GM21717 (cell line): ENCODE measurements around the gene RNF126.
"Not testable (repeated sequence)": the region's sequence is repeated elsewhere in the genome, so short reads cannot be mapped to it uniquely, and the experiment has no call there.

Experiments used
- ATAC-seq: cut with Tn5 transposase; IDR thresholded peaks from one replicate; pipeline ENCODE4 v1.9.1; 2021; ENCODE audit warnings: mild to moderate bottlenecking, moderate library complexity; ENCODE audit not compliant: unreplicated experiment

RNF126 gene

GRCh38 chr19:662962-663681 is at the start of gene RNF126:
Gene RNF126, minus strand, starts transcription at chr19:663214. Its CDS starts 93 bp downstream, at chr19:663121.
- ATAC-seq = peak; percentile 36

DNA sequence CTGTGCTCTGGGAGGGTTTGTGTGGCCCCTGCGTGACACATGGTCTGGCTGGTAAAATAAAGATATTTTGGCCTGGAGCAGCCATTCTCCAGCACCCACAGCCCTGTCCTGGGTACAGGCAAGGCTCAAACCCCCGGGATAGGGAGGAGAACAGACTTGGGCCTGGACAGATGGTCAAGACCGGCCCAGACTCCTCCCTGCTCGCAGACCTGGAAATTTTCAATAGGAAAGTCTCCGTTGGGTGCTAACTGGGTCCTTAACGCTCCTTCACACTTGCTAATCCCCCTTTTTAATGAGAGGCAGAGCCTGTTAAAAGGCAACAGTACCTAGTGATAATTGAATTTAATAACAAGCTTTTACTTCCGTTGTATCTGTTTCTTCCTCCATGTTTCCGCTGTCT is 48.2 kb upstream of the RNF126 start:
- ATAC-seq = no peak

- ATAC-seq = no peak
Observed at GRCh38 chr19:710767-711166, 47.8 kb upstream of the RNF126 start.

GRCh38 chr19:709965-710571 is 47.1 kb upstream of the RNF126 start:
- ATAC-seq = no peak

DNA sequence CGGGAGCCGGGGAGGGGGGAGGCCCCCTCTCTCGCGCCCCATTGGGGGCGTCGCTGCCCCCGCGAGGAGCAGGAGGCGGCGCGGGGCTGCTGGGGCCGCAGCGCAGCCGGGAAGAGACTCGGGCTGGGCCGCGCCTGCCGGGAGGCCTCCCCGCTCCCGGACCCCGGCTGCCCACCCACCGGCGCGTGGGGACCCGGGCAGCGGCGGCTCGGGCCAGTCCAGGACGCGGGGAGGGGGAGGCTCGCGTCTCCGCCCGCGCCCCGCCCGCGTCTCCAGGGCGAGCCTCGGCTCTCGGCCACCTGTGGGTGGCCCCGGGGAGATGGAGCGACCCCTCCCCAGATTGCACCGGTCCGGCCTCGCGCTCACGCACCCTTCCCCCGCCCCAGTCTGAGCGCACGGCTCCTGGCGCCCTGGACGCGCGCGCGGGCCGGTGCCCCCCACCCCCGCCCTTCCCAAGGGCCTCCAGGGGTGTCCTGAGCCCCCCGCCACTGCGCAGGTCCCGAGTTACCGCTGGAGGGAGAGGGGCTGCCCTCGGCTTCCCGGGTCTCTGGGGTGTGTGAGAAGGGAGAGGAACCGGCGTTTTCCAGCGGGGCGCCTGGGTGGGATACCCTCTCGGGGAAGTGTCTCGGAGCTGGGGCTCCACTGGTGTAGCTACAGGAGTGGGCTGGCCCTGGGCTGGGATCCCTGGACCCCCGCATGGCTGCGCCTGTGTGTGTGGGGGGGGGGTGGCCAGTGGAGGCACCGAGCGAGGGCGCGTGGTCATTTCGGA is 46.4 kb upstream of the RNF126 start:
- no peak for ATAC-seq

GRCh38 chr19:708154-709143 is 45.4 kb upstream of the RNF126 start, which contains the start of gene PALM:
Gene PALM, plus strand, starts transcription at chr19:708935. Its CDS starts 212 bp downstream, at chr19:709147.
- ATAC-seq = no peak

GRCh38 chr19:704447-704741 is 41.4 kb upstream of the RNF126 start:
- no peak for ATAC-seq

- no peak for ATAC-seq
Observed at GRCh38 chr19:703651-704446, 40.8 kb upstream of the RNF126 start.

GRCh38 chr19:703329-703650 is 40.3 kb upstream of the RNF126 start:
- no peak for ATAC-seq

DNA sequence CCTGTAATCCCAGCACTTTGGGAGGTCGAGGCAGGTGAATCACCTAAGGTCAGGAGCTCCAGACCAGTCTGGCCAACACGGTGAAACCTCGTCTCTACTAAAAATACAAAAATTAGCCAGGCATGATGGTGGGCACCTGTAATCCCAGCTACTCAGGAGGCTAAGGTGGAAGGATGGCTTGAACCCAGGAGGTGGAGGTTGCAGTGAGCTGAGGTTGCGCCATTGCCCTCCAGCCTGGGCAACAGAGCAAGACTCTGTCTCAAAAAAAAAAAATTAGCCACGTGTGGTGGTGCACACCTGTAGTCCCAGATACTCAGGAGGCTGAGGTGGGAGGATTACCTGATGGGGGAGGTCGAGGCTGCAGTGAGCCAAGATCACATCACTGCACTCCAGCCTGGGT is 39.8 kb upstream of the RNF126 start:
- ATAC-seq = not testable (repeated sequence)

DNA sequence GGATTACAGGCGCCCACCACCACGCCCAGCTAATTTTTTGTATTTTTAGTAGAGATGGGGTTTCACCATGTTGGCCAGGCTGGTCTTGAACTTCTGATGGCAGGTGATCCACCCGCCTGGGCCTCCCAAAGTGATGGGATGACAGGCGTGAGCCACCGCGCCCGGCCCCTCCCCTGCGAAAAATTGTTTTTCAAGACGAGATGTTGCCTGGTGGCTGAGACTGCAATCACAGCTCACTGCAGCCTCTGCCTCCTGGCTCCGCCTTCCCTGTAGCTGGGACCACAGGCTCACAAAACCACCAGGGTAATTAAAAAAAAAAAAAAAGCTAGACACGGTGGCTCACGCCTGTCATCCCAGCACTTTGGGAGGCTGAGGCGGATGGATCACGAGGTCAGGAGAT is 36.9 kb upstream of the RNF126 start:
- ATAC-seq = not testable (repeated sequence)

GRCh38 chr19:698529-698928 is 35.5 kb upstream of the RNF126 start:
- ATAC-seq = not testable (repeated sequence)

DNA sequence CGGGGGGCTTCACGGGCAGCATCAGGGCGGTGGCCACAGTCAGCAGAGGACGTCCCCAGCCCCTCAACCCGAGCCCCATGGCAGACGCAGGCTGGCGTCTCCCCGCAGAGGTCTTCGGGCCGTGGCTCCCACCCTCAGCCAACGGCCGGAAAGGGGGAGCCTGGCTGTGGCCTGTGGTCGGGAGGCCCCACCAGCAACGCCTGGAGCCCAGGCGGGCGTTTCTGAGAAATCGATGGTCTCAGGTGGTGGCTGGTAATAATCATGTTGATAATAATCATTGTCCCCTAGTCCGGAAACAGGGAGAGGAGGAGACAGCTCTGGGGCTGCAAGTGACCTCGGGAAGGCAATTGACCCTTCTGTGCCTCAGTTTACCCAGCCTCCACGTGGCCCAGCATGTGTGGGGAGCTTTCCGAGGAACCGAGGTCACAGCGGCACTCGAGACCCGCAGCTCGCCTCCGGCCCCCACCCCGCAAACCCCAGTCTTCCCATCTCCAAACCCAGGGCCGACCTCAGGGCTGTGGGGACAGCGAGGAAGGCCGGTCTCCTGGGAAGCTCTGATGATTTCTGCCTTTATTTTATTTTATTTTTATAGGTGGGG is 32.4 kb upstream of the RNF126 start, which contains the start of gene PRSS57:
Gene PRSS57 (minus strand): TSS at position 101 of the 598 bp plus-strand sequence. CDS start 22 bp downstream, at position 79.
- ATAC-seq = no peak

DNA sequence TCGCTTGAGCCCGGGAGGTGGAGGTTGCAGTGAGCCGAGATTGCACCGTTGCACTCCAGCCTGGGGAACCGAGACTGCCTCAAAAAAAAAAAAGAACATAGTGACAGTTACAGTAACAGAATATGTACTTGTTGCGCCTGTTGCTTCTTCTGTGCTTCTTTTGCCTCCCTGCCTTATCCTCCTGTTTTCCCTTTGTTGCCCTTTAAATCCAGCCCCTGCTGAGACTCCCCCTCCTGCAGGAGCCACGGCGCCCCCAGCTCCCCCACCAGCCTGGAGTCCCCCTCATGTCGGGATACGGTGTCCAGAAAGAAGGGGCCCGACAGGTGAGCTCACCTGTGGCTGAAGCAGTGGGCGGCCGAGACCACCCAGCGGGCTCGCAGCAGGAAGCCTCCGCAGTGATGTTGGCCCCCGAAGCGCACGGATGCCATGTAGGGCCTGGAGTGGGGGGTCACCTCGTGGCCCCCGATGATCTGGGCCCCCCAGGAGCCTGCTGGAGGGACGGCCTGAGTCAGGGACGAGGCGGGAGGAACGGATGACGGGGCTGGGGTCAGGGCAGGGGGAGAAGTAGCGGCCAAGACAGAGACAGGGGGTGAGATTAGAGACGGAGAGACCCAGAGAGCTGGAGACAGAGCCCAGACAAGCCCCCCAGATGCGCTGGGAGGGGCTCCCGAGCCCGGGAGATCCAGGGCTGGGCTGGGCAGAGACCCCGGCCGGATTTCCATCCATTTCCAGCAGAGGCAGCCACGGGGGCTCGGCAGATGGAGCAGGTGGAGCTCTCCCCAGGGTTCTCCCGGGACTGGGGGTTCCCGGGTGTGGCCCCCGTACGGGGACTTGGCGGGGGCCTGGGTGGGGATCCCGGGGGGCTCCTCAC is 31.7 kb upstream of the RNF126 start:
- ATAC-seq = no peak

DNA sequence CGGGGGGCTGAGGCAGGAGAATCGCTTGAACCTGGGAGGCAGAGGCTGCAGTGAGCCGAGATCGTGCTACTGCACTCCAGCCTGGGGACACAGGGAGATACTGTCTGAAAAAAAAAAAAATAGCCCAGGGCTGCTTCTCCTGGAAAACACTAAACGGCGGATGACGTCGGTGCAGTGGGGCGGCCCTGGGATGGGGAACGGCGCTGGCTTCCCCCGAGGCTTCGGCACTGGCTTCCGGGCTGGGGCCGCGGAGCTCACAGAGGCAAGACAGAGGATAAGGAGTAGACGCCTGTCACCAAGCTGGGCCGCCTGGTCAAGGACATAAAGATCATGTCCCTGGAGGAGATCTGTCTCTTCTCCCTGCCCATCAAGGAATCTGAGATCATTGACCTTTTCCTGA is 27.2 kb upstream of the RNF126 start:
- no peak for ATAC-seq

DNA sequence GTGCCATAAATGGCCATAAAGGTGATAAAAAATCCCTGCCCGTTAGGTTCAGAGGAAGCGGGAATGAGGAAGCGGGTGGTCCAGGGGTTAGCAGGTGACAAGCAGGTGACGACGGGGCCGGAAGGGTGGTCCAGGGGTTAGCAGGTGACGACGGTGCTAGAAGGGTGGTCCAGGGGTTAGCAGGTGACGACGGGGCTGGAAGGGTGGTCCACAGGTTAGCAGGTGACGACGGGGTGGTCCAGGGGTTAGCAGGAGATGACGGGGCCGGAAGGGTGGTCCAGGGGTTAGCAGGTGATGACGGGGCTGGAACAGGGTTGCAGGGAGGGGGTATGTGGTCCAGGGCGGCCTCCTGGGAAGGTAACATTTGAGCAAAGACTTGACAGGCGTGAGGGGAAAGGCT is 26.0 kb upstream of the RNF126 start:
- no peak for ATAC-seq

GRCh38 chr19:688214-688613 is 25.2 kb upstream of the RNF126 start:
- no peak for ATAC-seq

- ATAC-seq = no peak
Observed at GRCh38 chr19:687569-688166, 24.7 kb upstream of the RNF126 start.
